IMR-90 (cell line): ENCODE data around the gene SLC26A1. TPM values are rescaled to one million over a fixed set of nuclear protein-coding genes. Genes with fewer than 3 reads are reported as not detected.

Experiments used
- ATAC-seq: fragments of 200-7000 bp; cut with Tn5 transposase; 2 replicates; pipeline ENCODE4 v1.9.1; 2020; ENCODE audit warnings: low read depth, mild to moderate bottlenecking, moderate library complexity
- BruUV-seq: library from RNA; stranded (reverse); fragments of 400-500 nt; replicated peaks from 2 replicates; lab custom pipeline; 2021; lab: Mats Ljungman, UMichigan
- CTCF ChIA-PET: fragments of 300-600 bp; formaldehyde crosslinking; extraction: SDS; loops from one replicate; lab custom pipeline; 2021; ENCODE audit warnings: antibody characterized with exemption; lab: Yijun Ruan, JAX
- POLR2A ChIA-PET: fragments of 300-600 bp; sonication (Branson Sonifier 250); formaldehyde crosslinking; loops from one replicate; lab custom pipeline; 2022; ENCODE audit warnings: antibody characterized with exemption; ENCODE audit not compliant: unreplicated experiment; lab: Charles Lee
- DNase-seq: peaks from one replicate; pipeline ENCODE4 v3.0.0; 2013
- H2AFZ ChIP-seq: replicated peaks from 2 replicates; pipeline ENCODE3; 2013; ENCODE audit warnings: low read length, mild to moderate bottlenecking; ENCODE audit not compliant: poor library complexity
- H2AK5ac ChIP-seq: 2 replicates; pipeline ENCODE4 v1.6.1; 2013; ENCODE audit warnings: low read depth, low read length, inconsistent platforms
- H2AK9ac ChIP-seq: replicated peaks from 2 replicates; pipeline ENCODE3; 2013; ENCODE audit warnings: mild to moderate bottlenecking, low read depth, low read length, moderate library complexity; ENCODE audit not compliant: poor library complexity
- H2BK120ac ChIP-seq: 2 replicates; pipeline ENCODE4 v1.6.1; 2013; ENCODE audit warnings: low read depth, low read length, inconsistent platforms
- H2BK15ac ChIP-seq: 3 replicates; pipeline ENCODE4 v1.6.1; 2013; ENCODE audit warnings: low read depth, low read length, inconsistent platforms
- H2BK20ac ChIP-seq: 2 replicates; pipeline ENCODE4 v1.6.1; 2013; ENCODE audit warnings: low read depth, mild to moderate bottlenecking, inconsistent platforms, low read length, moderate library complexity
- H2BK5ac ChIP-seq: 2 replicates; pipeline ENCODE4 v1.6.1; 2013; ENCODE audit warnings: mild to moderate bottlenecking, low read depth, low read length, inconsistent platforms; ENCODE audit not compliant: poor library complexity, severe bottlenecking
- H3K14ac ChIP-seq: replicated peaks from 2 replicates; pipeline ENCODE4 v1.6.1; 2013; ENCODE audit warnings: low read depth, low read length, inconsistent platforms
- H3K18ac ChIP-seq: 2 replicates; pipeline ENCODE4 v1.6.1; 2013; ENCODE audit warnings: low read depth, low read length, control low read depth
- H3K23ac ChIP-seq: 2 replicates; pipeline ENCODE4 v1.6.1; 2013; ENCODE audit warnings: low read depth, low read length, inconsistent platforms
- H3K27ac ChIP-seq: 2 replicates; pipeline ENCODE4 v1.5.1; 2013; ENCODE audit warnings: mild to moderate bottlenecking, control low read depth, low read length; ENCODE audit not compliant: insufficient read depth
- H3K27me3 ChIP-seq: 2 replicates; pipeline ENCODE4 v1.6.1; 2013; ENCODE audit warnings: low read length; ENCODE audit not compliant: control insufficient read depth, insufficient read depth
- H3K36me3 ChIP-seq: 2 replicates; pipeline ENCODE4 v1.6.1; 2013; ENCODE audit warnings: low read length, mixed read lengths; ENCODE audit not compliant: control insufficient read depth, insufficient read depth
- H3K4ac ChIP-seq: 2 replicates; pipeline ENCODE4 v1.6.1; 2013; ENCODE audit warnings: low read depth, low read length, inconsistent platforms
- H3K4me1 ChIP-seq: 2 replicates; pipeline ENCODE4 v1.6.1; 2013; ENCODE audit warnings: low read length, mixed read lengths; ENCODE audit not compliant: control insufficient read depth, insufficient read depth
- H3K4me2 ChIP-seq: 2 replicates; pipeline ENCODE4 v1.6.1; 2013; ENCODE audit warnings: low read depth, mild to moderate bottlenecking, control low read depth, low read length, moderate library complexity
- H3K4me3 ChIP-seq: 2 replicates; pipeline ENCODE4 v1.5.1; 2013; ENCODE audit warnings: low read depth, mild to moderate bottlenecking, control low read depth, low read length, moderate library complexity; ENCODE audit not compliant: insufficient read depth
- H3K56ac ChIP-seq: 2 replicates; pipeline ENCODE4 v1.6.1; 2013; ENCODE audit warnings: low read length, inconsistent platforms; ENCODE audit not compliant: insufficient read depth; ENCODE audit errors: extremely low read depth
- H3K79me1 ChIP-seq, 2 experiments: 2 replicates each; pipeline ENCODE4 v1.6.1; 2013; ENCODE audit warnings: low read length in 2 of 2, inconsistent platforms in 1 of 2, low read depth in 1 of 2
- H3K9ac ChIP-seq: 2 replicates; pipeline ENCODE4 v1.6.1; 2013; ENCODE audit warnings: low read depth, low read length, control low read depth
- H3K9me1 ChIP-seq: 2 replicates; pipeline ENCODE4 v1.6.1; 2013; ENCODE audit warnings: low read length, inconsistent platforms; ENCODE audit not compliant: insufficient read depth
- H3K9me3 ChIP-seq: 2 replicates; pipeline ENCODE4 v1.6.1; 2013; ENCODE audit warnings: low read length; ENCODE audit not compliant: control insufficient read depth, insufficient read depth
- H4K20me1 ChIP-seq: 2 replicates; pipeline ENCODE4 v1.6.1; 2013; ENCODE audit warnings: low read length, inconsistent platforms; ENCODE audit not compliant: insufficient read depth
- H4K5ac ChIP-seq: 2 replicates; pipeline ENCODE4 v1.6.1; 2013; ENCODE audit warnings: mild to moderate bottlenecking, low read depth, low read length, control low read depth
- H4K8ac ChIP-seq, 2 experiments: 2 replicates each; pipeline ENCODE4 v1.6.1; 2013; ENCODE audit warnings: low read depth in 2 of 2, low read length in 2 of 2, control low read depth in 1 of 2, inconsistent platforms in 1 of 2
- H4K91ac ChIP-seq: 2 replicates; pipeline ENCODE4 v1.6.1; 2013; ENCODE audit warnings: low read depth, low read length, inconsistent platforms; ENCODE audit not compliant: insufficient read depth
- CTCF ChIP-seq: conservative IDR thresholded peaks from 2 replicates; pipeline ENCODE4 v1.5.1; 2012; ENCODE audit warnings: mild to moderate bottlenecking, low read depth, low read length, improper control_type of control experiment
- MAFK ChIP-seq: IDR thresholded peaks from 2 replicates; pipeline ENCODE4 v1.6.1; 2012; ENCODE audit warnings: low read depth, low read length, improper control_type of control experiment
- MAZ ChIP-seq: IDR thresholded peaks from 2 replicates; pipeline ENCODE4 v1.6.1; 2012; ENCODE audit warnings: low read depth, mild to moderate bottlenecking, low read length, improper control_type of control experiment, moderate library complexity, borderline replicate concordance
- NFE2L2 ChIP-seq: fragments of 150-350 bp; IDR thresholded peaks from 2 replicates; pipeline ENCODE4 v1.6.1; 2016; ENCODE audit warnings: low read depth, mild to moderate bottlenecking, low read length
- RCOR1 ChIP-seq: IDR thresholded peaks from 2 replicates; pipeline ENCODE4 v1.6.1; 2012; ENCODE audit warnings: mild to moderate bottlenecking, low read length, improper control_type of control experiment; ENCODE audit not compliant: insufficient replicate concordance
- WGBS, 2 experiments: methylation state at CpG; one replicate each; pipeline versions ENCODE4 v1.1.5 to v1.1.7; 2013; ENCODE audit warnings: missing lambda C conversion rate in 2 of 2; ENCODE audit not compliant: insufficient read length in 1 of 2; ENCODE audit errors: extremely low coverage in 2 of 2; 5-methylcytosine and 5-hydroxymethylcytosine counted together
- dilution Hi-C: fragments of 300-500 bp; cut with HindIII; formaldehyde crosslinking; loops from one replicate; pipeline ENCODE4 v1.14.3; 2018; ENCODE audit warnings: low sequenced_read_pairs; ENCODE audit not compliant: unreplicated experiment
- in situ Hi-C: fragments of 300-500 bp; cut with MboI; formaldehyde crosslinking; loops from 3 replicates; pipeline ENCODE4 v1.14.3; 2019; ENCODE audit warnings: low sequenced_read_pairs, inconsistent platforms, mixed read lengths
- intact Hi-C: fragments of 100-400 bp; cut with micrococcal nuclease; formaldehyde crosslinking; loops from 2 replicates; pipeline ENCODE4 v1.10.0; 2022
- polyA plus RNA-seq, 3 experiments: library from polyadenylated mRNA; depleted of rRNA; stranded (reverse); fragments of >200 nt; gene quantifications; 2 replicates each; pipeline ENCODE4 v1.2.3, GENCODE V29; 2012; ENCODE audit warnings: low replicate concordance in 1 of 3
- total RNA-seq: library from RNA; depleted of rRNA; stranded (reverse); fragments of >200 nt; gene quantifications from 2 replicates; pipeline ENCODE4 v1.2.3, GENCODE V29; 2012

Gene SLC26A1
- total and polyA plus RNA-seq, 2 of the 4 experiments (the other 2 are of a cell fraction), result 0.09 TPM; not detected in 1

- Histone ChIP-seq H2BK15ac (no peak overlapping the region), H4K8ac (no peak overlapping the region), H4K20me1 (no peaks in the 10 kb centered on the region), H2AK9ac (no peak overlapping the region), H2AK5ac (no peak overlapping the region), H3K18ac (no peak overlapping the region), H3K14ac (no peak overlapping the region), H3K27ac (no peak overlapping the region), H3K4me2 (no peak overlapping the region), H2BK120ac (no peak overlapping the region), H3K27me3 (no peaks in the 10 kb centered on the region), H3K4me1 (peaks cover 11% of the 10 kb centered on the region), H3K23ac (no peak overlapping the region), H3K56ac (no peak overlapping the region), H3K79me1 (no peaks in the 10 kb centered on the region), H2AFZ (no peak overlapping the region), H2BK20ac (no peak overlapping the region), H2BK5ac (no peak overlapping the region), H3K9me3 (no peaks in the 10 kb centered on the region), H3K4me3 (no peak overlapping the region), H3K36me3 (no peaks in the 10 kb centered on the region; the same call in 1 of the 2 replicates), H3K9me1 (peaks cover 4% of the 10 kb centered on the region; the same call in 1 of the 2 replicates), H3K4ac (no peak overlapping the region), H4K5ac (no peak overlapping the region), H3K9ac (no peak overlapping the region), H4K91ac (no peak overlapping the region)
- in situ Hi-C loops (no loop called here), dilution Hi-C loops (no loop called here), intact Hi-C loops (no loop called here)
- TF ChIP-seq CTCF (no peak), MAFK (no peak), RCOR1 (no peak), MAZ (no peak), NFE2L2 (no peak)
- ATAC-seq (no peak), DNase-seq (no peak)
- POLR2A ChIA-PET, result no interaction called here
- no TSS peak for BruUV-seq
- WGBS, 2 experiments, result 100% methylated on average over 3 of the region's 8 CpGs; no CpG with 5 or more reads in 1 of the 2 experiments
- CTCF ChIA-PET, result no interaction called here
These were observed 38.1 kb upstream of the SLC26A1 start for GRCh38 chr4:1031346-1031745.
